ENCODE results near the gene PRKAR2A. TPM values are rescaled to one million over a fixed set of nuclear protein-coding genes. Genes with fewer than 3 reads are reported as not detected.

Gene PRKAR2A
- 5.2 and 5.7 TPM in 2 replicates for polyA plus RNA-seq (2012; rRNA removed)
- 7.3 and 7.4 TPM in 2 replicates for polyA plus RNA-seq (2012; cell fraction: cytosol; rRNA removed)
- 5.2 and 14.8 TPM in 2 replicates for polyA plus RNA-seq (2012; cell fraction: nucleus; rRNA removed)

DNA sequence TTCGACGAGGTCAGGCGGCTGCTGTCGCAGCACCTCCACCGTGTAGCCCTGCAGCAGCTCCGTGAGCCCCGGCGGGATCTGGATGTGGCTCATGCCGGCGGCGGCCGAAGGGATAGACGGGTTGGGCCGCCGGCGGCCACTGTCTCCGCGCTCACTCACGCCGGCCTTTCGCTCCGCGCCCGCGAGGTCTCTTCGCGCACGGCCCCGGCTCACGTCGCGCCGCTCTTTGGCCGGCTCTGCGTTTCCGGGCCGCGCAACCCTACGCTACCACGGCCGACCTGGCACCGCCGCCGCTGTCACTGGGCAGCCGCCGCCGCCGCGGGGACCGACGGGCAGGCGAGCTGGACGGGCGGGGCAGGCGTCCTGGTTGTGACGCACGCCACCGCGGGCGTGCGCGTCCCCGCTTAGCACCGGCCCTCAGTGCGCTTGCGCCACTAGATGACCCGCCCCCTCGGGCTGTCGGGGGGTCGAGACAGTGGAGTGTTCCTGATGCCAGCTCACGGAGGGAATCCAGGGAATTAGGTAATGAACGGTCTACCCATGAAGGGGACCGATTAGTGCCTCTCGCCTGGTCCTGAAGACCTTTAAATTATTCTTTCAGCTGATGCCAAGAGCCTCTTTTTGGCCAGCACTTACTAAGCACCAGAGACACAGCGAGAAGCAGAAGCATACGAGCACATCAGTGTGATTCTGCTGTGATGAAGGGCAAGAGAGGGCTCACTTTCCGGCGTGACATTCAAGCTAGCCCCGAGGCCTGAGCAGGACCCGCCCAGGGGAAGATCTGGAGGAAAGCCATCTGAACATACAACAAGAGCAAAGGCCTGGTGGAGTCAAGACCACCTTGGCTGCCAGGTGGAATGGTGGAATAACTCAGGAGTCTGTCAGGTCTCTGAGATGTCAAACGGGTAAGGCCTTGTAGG lies at the start of gene PRKAR2A:
PRKAR2A (minus strand) TSS at position 371 of the 920 bp plus-strand sequence; CDS start at position 93, 278 bp downstream.
- ChIA-PET CTCF (interaction anchor here (1.0 to 1.3 kb wide), 3 partner anchors 108 to 160 kb away, joined by 3 read pairs; partner anchors contain the start of gene WDR6), POLR2A (interaction anchor here (0.7 to 1.3 kb wide), 2 partner anchors 131 to 173 kb away, joined by 3 read pairs; partner anchors contain the start of gene IP6K2)
- Histone ChIP-seq H3K4me2 (peak within 1 kb of the TSS; percentile 92), H3K9me2 (no peaks in the 10 kb centered on the region), H3K27ac (ENCODE audit: low read depth in 2 of 2, low read length in 1 of 2) (peak within 1 kb of the TSS; percentile 59 to 87), H3K9me3 (no peaks in the 10 kb centered on the region), H2AFZ (ENCODE audit: low read depth) (peak within 1 kb of the TSS; percentile 92), H3K4me3 (ENCODE audit: low read depth in 2 of 2, low read length in 1 of 2) (peak within 1 kb of the TSS; percentile 84), H3K36me3 (replicated peaks in 1 of 2; ENCODE audit: control insufficient read depth in 1 of 2, insufficient read depth in 2 of 2, low read length in 1 of 2) (no peaks in the 10 kb centered on the region), H3K4me1 (ENCODE audit: control insufficient read depth in 1 of 2, insufficient read depth in 2 of 2, low read depth in 1 of 2, low read length in 1 of 2) (peaks cover 3 to 28% of the 10 kb centered on the region in 2 experiments; a peak in 2 of 4 replicates), H3K9ac (peak within 1 kb of the TSS; percentile 71), H3K27me3 (ENCODE audit: insufficient read depth) (no peaks in the 10 kb centered on the region), H3K79me2 (ENCODE audit: insufficient read depth) (peaks cover 37% of the 10 kb centered on the region), H4K20me1 (ENCODE audit: insufficient read depth) (no peaks in the 10 kb centered on the region), H3F3A (replicated peaks; ENCODE audit: insufficient read depth) (peaks cover 3% of the 10 kb centered on the region)
- 42% methylated on average over 7 of the region's 81 CpGs for WGBS (ENCODE audit: low lambda C conversion rate)
- peak; percentile 98 for DNase-seq
- TF ChIP-seq, protein P1, sequence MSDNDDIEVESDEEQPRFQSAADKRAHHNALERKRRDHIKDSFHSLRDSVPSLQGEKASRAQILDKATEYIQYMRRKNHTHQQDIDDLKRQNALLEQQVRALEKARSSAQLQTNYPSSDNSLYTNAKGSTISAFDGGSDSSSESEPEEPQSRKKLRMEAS (IDR thresholded peaks at IDR 0.05; ENCODE audit: low read depth), result no peak
- TF ChIP-seq YY1 (IDR thresholded peaks at IDR 0.05; ENCODE audit: low read depth), result no peak
- no peak for TF ChIP-seq CHD2 (IDR thresholded peaks at IDR 0.05; ENCODE audit: low read length, partially characterized antibody)
- no peak for TF ChIP-seq MEF2A (IDR thresholded peaks at IDR 0.05; ENCODE audit: borderline replicate concordance, low read depth)
- TF ChIP-seq, protein P2, sequence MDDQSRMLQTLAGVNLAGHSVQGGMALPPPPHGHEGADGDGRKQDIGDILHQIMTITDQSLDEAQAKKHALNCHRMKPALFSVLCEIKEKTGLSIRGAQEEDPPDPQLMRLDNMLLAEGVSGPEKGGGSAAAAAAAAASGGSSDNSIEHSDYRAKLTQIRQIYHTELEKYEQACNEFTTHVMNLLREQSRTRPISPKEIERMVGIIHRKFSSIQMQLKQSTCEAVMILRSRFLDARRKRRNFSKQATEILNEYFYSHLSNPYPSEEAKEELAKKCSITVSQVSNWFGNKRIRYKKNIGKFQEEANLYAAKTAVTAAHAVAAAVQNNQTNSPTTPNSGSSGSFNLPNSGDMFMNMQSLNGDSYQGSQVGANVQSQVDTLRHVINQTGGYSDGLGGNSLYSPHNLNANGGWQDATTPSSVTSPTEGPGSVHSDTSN (IDR thresholded peaks at IDR 0.05), result no peak
- peak; percentile 54; the same call in 1 of the 2 replicates for TF ChIP-seq SIN3A (IDR thresholded peaks at IDR 0.05; ENCODE audit: borderline replicate concordance, low read depth, low read length)
- TF ChIP-seq TEAD4 (IDR thresholded peaks at IDR 0.05; ENCODE audit: borderline replicate concordance, insufficient read depth), result no peak
- peak; percentile 90 for TF ChIP-seq MXI1 (IDR thresholded peaks at IDR 0.05; ENCODE audit: low read depth, low read length)
- TF ChIP-seq, protein P3, sequence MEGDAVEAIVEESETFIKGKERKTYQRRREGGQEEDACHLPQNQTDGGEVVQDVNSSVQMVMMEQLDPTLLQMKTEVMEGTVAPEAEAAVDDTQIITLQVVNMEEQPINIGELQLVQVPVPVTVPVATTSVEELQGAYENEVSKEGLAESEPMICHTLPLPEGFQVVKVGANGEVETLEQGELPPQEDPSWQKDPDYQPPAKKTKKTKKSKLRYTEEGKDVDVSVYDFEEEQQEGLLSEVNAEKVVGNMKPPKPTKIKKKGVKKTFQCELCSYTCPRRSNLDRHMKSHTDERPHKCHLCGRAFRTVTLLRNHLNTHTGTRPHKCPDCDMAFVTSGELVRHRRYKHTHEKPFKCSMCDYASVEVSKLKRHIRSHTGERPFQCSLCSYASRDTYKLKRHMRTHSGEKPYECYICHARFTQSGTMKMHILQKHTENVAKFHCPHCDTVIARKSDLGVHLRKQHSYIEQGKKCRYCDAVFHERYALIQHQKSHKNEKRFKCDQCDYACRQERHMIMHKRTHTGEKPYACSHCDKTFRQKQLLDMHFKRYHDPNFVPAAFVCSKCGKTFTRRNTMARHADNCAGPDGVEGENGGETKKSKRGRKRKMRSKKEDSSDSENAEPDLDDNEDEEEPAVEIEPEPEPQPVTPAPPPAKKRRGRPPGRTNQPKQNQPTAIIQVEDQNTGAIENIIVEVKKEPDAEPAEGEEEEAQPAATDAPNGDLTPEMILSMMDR (IDR thresholded peaks at IDR 0.05), result no peak
- no peak for TF ChIP-seq FOXJ3 (CRISPR knock-in tag; IDR thresholded peaks at IDR 0.05)
- no peak for TF ChIP-seq GATA2 (CRISPR knock-in tag; IDR thresholded peaks at IDR 0.05)
- no peak for TF ChIP-seq RCOR1 (IDR thresholded peaks at IDR 0.05; ENCODE audit: low read length)
- TF ChIP-seq FOSL2 (IDR thresholded peaks at IDR 0.05; ENCODE audit: borderline replicate concordance, low read depth), result no peak
- TF ChIP-seq NFIC (IDR thresholded peaks at IDR 0.05; ENCODE audit: borderline replicate concordance), result no peak
- TF ChIP-seq POLR2AphosphoS5 (IDR thresholded peaks at IDR 0.05; ENCODE audit: low read depth, low read length), result peak; percentile 72; the same call in 1 of the 2 replicates
- TF ChIP-seq, protein P4, sequence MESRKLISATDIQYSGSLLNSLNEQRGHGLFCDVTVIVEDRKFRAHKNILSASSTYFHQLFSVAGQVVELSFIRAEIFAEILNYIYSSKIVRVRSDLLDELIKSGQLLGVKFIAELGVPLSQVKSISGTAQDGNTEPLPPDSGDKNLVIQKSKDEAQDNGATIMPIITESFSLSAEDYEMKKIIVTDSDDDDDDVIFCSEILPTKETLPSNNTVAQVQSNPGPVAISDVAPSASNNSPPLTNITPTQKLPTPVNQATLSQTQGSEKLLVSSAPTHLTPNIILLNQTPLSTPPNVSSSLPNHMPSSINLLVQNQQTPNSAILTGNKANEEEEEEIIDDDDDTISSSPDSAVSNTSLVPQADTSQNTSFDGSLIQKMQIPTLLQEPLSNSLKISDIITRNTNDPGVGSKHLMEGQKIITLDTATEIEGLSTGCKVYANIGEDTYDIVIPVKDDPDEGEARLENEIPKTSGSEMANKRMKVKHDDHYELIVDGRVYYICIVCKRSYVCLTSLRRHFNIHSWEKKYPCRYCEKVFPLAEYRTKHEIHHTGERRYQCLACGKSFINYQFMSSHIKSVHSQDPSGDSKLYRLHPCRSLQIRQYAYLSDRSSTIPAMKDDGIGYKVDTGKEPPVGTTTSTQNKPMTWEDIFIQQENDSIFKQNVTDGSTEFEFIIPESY (IDR thresholded peaks at IDR 0.05; ENCODE audit: borderline replicate concordance, low read depth), result no peak
- TF ChIP-seq, protein P5, sequence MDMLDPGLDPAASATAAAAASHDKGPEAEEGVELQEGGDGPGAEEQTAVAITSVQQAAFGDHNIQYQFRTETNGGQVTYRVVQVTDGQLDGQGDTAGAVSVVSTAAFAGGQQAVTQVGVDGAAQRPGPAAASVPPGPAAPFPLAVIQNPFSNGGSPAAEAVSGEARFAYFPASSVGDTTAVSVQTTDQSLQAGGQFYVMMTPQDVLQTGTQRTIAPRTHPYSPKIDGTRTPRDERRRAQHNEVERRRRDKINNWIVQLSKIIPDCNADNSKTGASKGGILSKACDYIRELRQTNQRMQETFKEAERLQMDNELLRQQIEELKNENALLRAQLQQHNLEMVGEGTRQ (IDR thresholded peaks at IDR 0.05; ENCODE audit: borderline replicate concordance, low read depth, low read length), result no peak
- no peak for TF ChIP-seq TCF12 (IDR thresholded peaks at IDR 0.05)
- TF ChIP-seq SMC3 (IDR thresholded peaks at IDR 0.05; ENCODE audit: low read depth, low read length), result no peak
- TF ChIP-seq EP300 (IDR thresholded peaks at IDR 0.05; ENCODE audit: borderline replicate concordance in 1 of 2, low read depth in 1 of 2, low read length in 1 of 2), result no peak
- TF ChIP-seq NRF1 (IDR thresholded peaks at IDR 0.05; ENCODE audit: low read depth, low read length), result peak; percentile 89
- TF ChIP-seq EZH2phosphoT487 (IDR thresholded peaks at IDR 0.05; ENCODE audit: borderline replicate concordance, low read depth), result no peak
- TF ChIP-seq, protein P6, sequence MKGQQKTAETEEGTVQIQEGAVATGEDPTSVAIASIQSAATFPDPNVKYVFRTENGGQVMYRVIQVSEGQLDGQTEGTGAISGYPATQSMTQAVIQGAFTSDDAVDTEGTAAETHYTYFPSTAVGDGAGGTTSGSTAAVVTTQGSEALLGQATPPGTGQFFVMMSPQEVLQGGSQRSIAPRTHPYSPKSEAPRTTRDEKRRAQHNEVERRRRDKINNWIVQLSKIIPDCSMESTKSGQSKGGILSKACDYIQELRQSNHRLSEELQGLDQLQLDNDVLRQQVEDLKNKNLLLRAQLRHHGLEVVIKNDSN (IDR thresholded peaks at IDR 0.05; ENCODE audit: borderline replicate concordance, low read depth), result no peak
- TF ChIP-seq JUND (IDR thresholded peaks at IDR 0.05), result no peak
- no peak for TF ChIP-seq FOXM1 (IDR thresholded peaks at IDR 0.05; ENCODE audit: low read depth)
